ENCODE measurements around the gene COMP.

Gene COMP

DNA sequence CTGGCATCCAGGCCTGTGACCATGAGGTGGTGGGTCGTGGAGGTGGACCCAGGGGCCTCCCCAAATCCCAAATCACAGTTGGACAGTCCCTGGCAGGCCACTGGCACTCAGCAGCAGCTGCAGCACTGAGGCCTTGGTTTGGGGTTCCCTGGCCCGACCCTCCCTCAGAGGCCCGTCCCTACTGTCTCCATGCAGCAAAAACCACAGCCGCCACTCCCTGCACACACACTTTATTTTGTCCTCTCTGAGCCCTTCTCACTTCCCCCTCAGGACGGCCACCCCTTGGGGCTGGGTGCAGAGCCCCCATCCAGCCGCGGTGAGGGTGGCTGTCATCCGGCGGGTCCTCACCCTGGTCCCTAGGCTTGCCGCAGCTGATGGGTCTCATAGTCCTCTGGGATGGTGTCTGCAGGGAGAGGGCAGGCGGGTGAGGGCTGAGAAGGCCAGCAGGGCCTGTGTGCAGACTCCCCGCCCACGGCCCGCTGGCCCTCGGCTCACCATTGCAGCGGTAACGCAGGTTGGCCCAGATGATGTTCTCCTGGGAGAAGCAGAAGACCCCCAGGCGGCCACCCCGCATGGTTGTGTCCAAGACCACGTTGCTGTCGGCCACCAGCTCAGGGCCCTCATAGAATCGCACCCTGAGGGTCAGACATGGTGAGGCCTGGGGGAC, 8.4 kb downstream of the COMP start:
- no peak for DNase-seq

DNA sequence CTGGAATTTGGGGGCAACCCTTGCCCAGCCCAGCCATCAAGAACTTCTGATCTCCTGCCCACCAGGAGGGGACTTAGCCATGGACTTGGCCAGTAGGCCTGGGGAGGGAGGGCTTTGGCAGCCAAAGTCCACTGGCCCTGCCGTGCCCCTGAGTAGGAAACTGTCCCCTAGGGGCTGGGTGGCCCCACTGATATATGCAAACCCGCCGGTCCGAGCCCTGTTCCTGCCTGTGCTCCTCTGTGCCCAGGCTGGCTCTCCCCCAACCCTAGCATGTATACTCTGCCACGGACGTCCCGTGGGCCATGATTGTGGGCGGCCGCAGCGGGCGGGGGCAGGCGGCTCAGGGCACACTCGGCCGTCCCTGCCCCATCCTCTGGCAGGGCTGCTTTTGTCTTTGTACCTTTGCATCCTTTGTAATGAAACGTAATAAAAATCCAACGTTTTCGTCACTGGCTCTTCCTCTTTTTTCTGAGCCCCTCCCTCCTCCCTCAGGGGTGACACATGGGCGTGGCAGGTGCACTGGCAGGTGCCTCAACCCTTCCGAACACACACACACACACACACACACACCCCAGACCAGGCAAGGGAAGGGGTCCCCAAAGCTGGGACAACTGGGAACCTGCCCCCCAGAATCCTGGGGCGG, 9.1 kb downstream of the COMP start:
- no peak for DNase-seq

GRCh38 chr19:18781047-18781600, 10.0 kb downstream of the COMP start:
- no peak for DNase-seq

DNA sequence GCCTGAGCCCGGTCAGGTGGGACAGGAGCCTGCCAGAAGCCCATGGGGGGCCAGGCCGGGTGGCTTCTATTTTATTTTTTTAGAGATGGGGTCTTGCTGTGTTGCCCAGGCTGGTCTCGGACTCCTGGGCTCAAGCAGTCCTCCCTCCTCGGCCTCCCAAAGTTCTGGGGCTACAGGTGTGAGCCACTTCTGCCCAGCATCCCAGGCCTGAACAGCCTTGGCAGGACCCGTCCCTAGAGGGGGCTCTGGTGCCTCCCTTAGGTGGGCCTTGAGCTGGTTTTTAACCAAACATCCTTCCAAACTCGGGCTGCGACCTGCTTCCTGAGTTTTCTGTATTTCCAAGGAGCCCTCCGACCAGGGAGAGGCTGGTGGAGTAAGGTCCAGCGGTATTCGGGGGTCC, 10.5 kb downstream of the COMP start:
- no peak for DNase-seq

DNA sequence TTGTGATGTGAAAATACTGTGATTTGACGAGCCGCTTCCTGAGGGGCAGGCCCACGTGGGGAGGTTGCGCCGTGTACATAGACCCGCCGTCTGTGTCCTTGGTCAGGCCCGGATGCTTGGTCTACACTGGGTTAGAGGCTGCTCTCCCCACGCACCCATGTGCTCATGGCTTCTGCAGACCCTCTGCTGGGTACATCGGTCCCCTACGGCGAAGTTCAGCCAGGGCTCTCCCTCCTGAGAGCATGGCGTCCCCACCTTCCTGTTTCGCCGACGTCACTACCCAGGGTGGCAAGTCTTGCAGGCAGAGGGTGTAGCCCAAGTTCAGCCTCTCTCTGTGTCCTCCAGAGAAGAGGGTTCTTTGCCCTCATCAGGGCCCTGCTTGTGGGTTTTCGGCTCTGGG, 11.0 kb downstream of the COMP start:
- DNase-seq: no peak

- no peak for DNase-seq
Measured at GRCh38 chr19:18778826-18779495, 12.1 kb downstream of the COMP start.

- no peak for DNase-seq
Measured at GRCh38 chr19:18778076-18778389, 13.1 kb downstream of the COMP start.

DNA sequence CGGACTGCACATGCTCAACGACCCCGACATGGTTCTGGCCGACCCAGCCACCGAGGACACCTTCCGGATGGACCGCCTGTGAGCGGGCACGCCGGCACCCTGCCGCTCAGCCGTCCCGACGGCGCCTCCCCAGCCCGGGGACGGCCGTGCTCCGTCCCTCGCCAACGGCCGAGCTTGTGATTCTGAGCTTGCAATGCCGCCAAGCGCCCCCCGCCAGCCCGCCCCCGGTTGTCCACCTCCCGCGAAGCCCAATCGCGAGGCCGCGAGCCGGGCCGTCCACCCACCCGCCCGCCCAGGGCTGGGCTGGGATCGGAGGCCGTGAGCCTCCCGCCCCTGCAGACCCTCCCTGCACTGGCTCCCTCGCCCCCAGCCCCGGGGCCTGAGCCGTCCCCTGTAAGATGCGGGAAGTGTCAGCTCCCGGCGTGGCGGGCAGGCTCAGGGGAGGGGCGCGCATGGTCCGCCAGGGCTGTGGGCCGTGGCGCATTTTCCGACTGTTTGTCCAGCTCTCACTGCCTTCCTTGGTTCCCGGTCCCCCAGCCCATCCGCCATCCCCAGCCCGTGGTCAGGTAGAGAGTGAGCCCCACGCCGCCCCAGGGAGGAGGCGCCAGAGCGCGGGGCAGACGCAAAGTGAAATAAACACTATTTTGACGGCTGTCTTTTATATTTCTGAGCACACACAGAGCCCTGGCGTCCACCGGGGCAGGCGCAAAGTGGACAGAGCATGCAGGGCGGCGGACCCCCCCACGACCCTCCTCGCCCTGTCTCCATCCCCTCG, 13.6 kb downstream of the COMP start:
- no peak for DNase-seq

GRCh38 chr19:18776736-18777135, 14.4 kb downstream of the COMP start:
- DNase-seq: no peak

DNA sequence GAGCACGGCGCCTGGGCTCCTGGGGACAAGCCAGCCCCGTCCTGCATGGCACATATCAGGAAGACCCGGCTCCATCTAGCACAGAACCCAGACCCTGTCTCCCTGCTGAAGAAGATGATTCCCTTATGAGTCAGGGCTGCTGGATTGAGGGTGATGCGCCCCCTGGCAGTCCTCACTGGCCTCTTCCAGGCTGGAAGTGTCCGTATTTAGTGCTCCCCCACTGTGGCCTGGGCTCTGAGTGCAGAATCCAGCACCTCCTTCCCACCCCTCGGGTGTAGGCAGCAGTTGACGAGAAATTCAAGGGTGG, 14.9 kb downstream of the COMP start:
- DNase-seq: no peak

DNA sequence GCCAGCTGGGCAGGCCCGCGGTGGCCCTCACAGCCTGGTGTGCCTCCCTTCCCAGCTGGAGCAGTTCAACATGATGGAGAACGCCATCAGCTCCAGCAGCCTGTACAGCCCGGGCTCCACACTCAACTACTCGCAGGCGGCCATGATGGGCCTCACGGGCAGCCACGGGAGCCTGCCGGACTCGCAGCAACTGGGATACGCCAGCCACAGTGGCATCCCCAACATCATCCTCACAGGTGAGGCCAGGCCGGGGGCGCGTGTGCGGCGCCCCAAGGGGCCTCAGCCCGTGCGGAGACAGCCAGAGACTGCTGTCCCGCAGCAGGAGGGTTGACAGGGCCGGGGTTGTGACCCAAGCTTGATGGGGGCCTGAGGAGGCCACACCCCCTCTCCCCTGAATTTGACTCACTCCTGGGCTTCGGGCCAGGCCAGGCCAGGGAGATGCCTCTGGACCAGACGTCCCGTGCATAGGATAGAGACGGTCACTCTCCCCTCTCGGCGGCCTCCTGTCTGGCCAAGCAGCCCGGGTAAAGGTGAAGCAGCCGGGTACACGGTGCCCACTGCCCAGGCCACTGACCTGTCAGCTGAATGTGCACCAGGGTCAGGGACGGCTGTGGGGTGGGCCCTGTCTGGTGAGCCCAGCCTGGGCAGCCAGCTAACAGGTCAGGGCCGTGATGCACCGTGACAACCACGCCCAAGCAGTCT, 15.4 kb downstream of the COMP start:
- no peak for DNase-seq

DNA sequence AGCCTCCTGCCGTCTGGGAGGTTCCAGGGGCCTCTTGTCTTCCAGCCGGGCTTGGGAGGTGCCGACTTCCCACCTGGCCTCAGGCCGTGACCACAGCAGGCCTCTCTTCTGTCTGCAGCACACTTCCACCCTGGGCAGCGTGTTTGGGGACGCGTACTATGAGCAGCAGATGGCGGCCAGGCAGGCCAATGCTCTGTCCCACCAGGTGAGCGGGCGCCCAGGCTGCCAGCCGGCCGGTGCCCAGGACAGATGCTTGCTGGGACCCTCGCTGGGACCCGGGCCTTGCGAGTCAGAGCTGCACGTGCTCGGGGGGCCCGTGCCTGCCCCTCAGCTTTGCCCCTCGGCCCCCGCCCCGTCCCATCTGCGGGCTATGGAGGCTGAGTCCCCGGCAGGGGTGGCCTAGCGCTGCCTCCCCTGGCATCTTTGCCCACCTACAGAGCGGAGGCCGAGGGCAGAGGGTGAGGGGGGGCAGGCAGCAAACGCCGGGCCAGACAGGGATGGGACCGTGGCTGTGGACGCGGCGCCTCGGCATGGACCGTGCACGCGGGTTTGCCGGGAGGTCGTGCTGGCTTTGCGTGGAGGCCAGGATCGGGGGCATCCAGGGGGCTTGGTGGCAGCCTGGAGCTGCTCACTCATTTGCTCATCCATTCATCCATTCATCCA, 16.2 kb downstream of the COMP start:
- no peak for DNase-seq

DNA sequence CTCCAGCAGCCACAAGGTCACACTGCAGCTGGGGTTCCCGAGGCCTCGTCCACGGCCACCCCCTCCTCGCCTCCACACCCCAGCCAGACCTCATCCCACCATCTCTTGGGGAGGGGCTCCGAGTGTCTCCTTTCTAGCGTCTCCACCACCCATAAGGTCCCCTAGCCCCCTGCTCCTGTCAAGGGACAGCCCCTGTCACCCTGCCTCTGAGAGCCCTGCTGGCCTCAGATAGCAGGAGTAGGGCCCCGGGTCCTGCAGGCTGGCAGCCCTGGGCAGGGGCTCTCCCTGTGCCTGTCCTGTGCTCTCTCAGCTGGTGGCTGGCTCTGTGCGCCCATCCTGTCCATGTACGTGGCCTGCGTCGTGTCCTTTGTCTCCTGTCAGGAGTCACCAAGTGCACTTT, 17.0 kb downstream of the COMP start:
- DNase-seq: no peak

GRCh38 chr19:18773682-18774081, 17.4 kb downstream of the COMP start:
- no peak for DNase-seq

GRCh38 chr19:18772620-18773587, 18.2 kb downstream of the COMP start:
- no peak for DNase-seq

GRCh38 chr19:18771328-18772242, 19.5 kb downstream of the COMP start:
- DNase-seq: no peak

GRCh38 chr19:18770663-18771327, 20.3 kb downstream of the COMP start:
- no peak for DNase-seq

GRCh38 chr19:18769989-18770528, 21.0 kb downstream of the COMP start:
- DNase-seq: no peak

Data from CD4-positive, alpha-beta T cell treated with Interleukin-4 for 1 hour (primary cell).